ENCODE data around the gene OR10A5.

Gene OR10A5

GRCh38 chr11:6895010-6895409 is 49.5 kb downstream of the OR10A5 start:
- no peak for TF ChIP-seq ZNF274 (IDR thresholded peaks at IDR 0.05; ENCODE audit: low read depth, low read length)
- H3K4me3 ChIP-seq (ENCODE audit: low read length) = no peak overlapping the region

Measured in GM08714 (cell line).